Measurements from ENCODE around the gene CPHXL2.

The CPHXL2 gene

GRCh38 chr16:75647112-75647491, 29.7 kb downstream of the CPHXL2 start:
- Histone ChIP-seq H3K4me3 (ENCODE audit: low read depth, low read length) (peak overlapping the region; percentile 88), H3K27ac (ENCODE audit: extremely low read depth, low read depth, low read length) (peak overlapping the region; percentile 88; the same call in 1 of the 2 replicates), H3K9me3 (ENCODE audit: control insufficient read depth, insufficient read depth, low read depth, low read length) (no peaks in the 10 kb centered on the region), H3K4me1 (ENCODE audit: control insufficient read depth, insufficient read depth, low read length) (peaks cover 7% of the 10 kb centered on the region), H3K36me3 (ENCODE audit: control insufficient read depth in 2 of 2, insufficient read depth in 1 of 2, low read length in 2 of 2) (peaks cover 14 to 33% of the 10 kb centered on the region in 2 experiments)
- POLR2A ChIA-PET: interaction anchor here (0.7 to 2.9 kb wide), 20 partner anchors 8 to 662 kb away, joined by 3 to 30 read pairs (median 4); partner anchors contain the start of genes ADAT1, CFDP1, GABARAPL2 and TMEM170A
- TF ChIP-seq ZNF704 (tag by site-specific recombination; IDR thresholded peaks at IDR 0.05) (0 out of 2 replicates have a peak, but pooled peaks have one; percentile 35), ZNF707 (tag by site-specific recombination; IDR thresholded peaks at IDR 0.05) (no peak), ZBTB17 (tag by site-specific recombination; IDR thresholded peaks at IDR 0.05) (no peak), ZSCAN30 (tag by site-specific recombination; IDR thresholded peaks at IDR 0.05) (0 out of 2 replicates have a peak, but pooled peaks have one; percentile 31)
- CTCF ChIA-PET: interaction anchor here (0.6 to 1.0 kb wide), 2 partner anchors 25 to 124 kb away, joined by 3 to 4 read pairs; no protein-coding TSS in a partner anchor

- Histone ChIP-seq H3K4me3 (ENCODE audit: low read depth, low read length) (no peak overlapping the region), H3K27ac (ENCODE audit: extremely low read depth, low read depth, low read length) (no peak overlapping the region), H3K36me3 (ENCODE audit: control insufficient read depth in 2 of 2, insufficient read depth in 1 of 2, low read length in 2 of 2) (peaks cover 21 to 58% of the 10 kb centered on the region in 2 experiments), H3K9me3 (ENCODE audit: control insufficient read depth, insufficient read depth, low read depth, low read length) (no peaks in the 10 kb centered on the region), H3K4me1 (ENCODE audit: control insufficient read depth, insufficient read depth, low read length) (peaks cover 3% of the 10 kb centered on the region; the same call in 1 of the 2 replicates)
- ChIA-PET POLR2A (no interaction called here), CTCF (no interaction called here)
- TF ChIP-seq ZNF366 (tag by site-specific recombination; conservative IDR thresholded peaks at IDR 0.05): no peak
- no peak for TF ChIP-seq ZNF792 (tag by site-specific recombination; IDR thresholded peaks at IDR 0.05)
- no peak for TF ChIP-seq ATF2 (tag by site-specific recombination; IDR thresholded peaks at IDR 0.05; ENCODE audit: low read depth)
- no peak for TF ChIP-seq ZSCAN5A (tag by site-specific recombination; IDR thresholded peaks at IDR 0.05)
Measured at GRCh38 chr16:75644240-75645012, 32.4 kb downstream of the CPHXL2 start.

GRCh38 chr16:75640598-75640997, 36.2 kb downstream of the CPHXL2 start:
- Histone ChIP-seq H3K36me3 (ENCODE audit: control insufficient read depth in 2 of 2, insufficient read depth in 1 of 2, low read length in 2 of 2) (peaks cover 48 to 90% of the 10 kb centered on the region in 2 experiments), H3K9me3 (ENCODE audit: control insufficient read depth, insufficient read depth, low read depth, low read length) (no peaks in the 10 kb centered on the region), H3K4me3 (ENCODE audit: low read depth, low read length) (no peak overlapping the region), H3K4me1 (ENCODE audit: control insufficient read depth, insufficient read depth, low read length) (no peaks in the 10 kb centered on the region), H3K27ac (ENCODE audit: extremely low read depth, low read depth, low read length) (no peak overlapping the region)
- TF ChIP-seq ZSCAN30 (tag by site-specific recombination; IDR thresholded peaks at IDR 0.05) (0 out of 2 replicates have a peak, but pooled peaks have one; percentile 17), SP2 (tag by site-specific recombination; IDR thresholded peaks at IDR 0.05) (no peak), ZBTB11 (tag by site-specific recombination; conservative IDR thresholded peaks at IDR 0.05; ENCODE audit: low read depth) (no peak), ZNF654 (tag by site-specific recombination; IDR thresholded peaks at IDR 0.05; ENCODE audit: low read depth) (no peak), KLF7 (tag by site-specific recombination; IDR thresholded peaks at IDR 0.05; ENCODE audit: borderline replicate concordance) (no peak), KLF1 (tag by site-specific recombination; IDR thresholded peaks at IDR 0.05) (0 out of 2 replicates have a peak, but pooled peaks have one; percentile 17)
- ChIA-PET POLR2A (no interaction called here), CTCF (no interaction called here)
